H1 (cell line): ENCODE results near the gene PLCB1. TPM values are rescaled to one million over a fixed set of nuclear protein-coding genes. Genes with fewer than 3 reads are reported as not detected.

ENCODE experiments used
- CTCF ChIA-PET: fragments of 300-600 bp; sonication (Branson Sonifier 250); formaldehyde crosslinking; loops from one replicate; lab custom pipeline; 2021; ENCODE audit not compliant: partially characterized antibody; lab: Charles Lee
- POLR2A ChIA-PET: fragments of 300-600 bp; sonication (Branson Sonifier 250); formaldehyde crosslinking; loops from one replicate; lab custom pipeline; 2021; ENCODE audit warnings: inconsistent platforms; ENCODE audit not compliant: partially characterized antibody; lab: Charles Lee
- DNase-seq, 2 experiments: peaks; one replicate each; pipeline versions ENCODE4 v3.0.0 to v3.0.0-alpha.2; 2010 to 2022; ENCODE audit warnings: low spot score in 2 of 2, low read depth in 1 of 2, mixed read lengths in 1 of 2
- FAIRE-seq: peaks from 2 replicates; lab custom pipeline; 2011; peaks lifted over from hg19 to GRCh38; lab: Jason Lieb, UNC
- H2AFZ ChIP-seq: 2 replicates; pipeline ENCODE4 v1.8.1; 2012; ENCODE audit warnings: low read length, inconsistent platforms
- H2AK5ac ChIP-seq: 2 replicates; pipeline ENCODE4 v1.6.1; 2013; ENCODE audit warnings: low read depth, low read length
- H2BK120ac ChIP-seq: replicated peaks from 2 replicates; pipeline ENCODE3; 2013; ENCODE audit warnings: low read depth, low read length, inconsistent platforms
- H2BK12ac ChIP-seq: 2 replicates; pipeline ENCODE4 v1.6.1; 2013; ENCODE audit warnings: low read depth, low read length
- H2BK15ac ChIP-seq: 2 replicates; pipeline ENCODE4 v1.6.1; 2013; ENCODE audit warnings: low read length
- H2BK20ac ChIP-seq: 2 replicates; pipeline ENCODE4 v1.6.1; 2013; ENCODE audit warnings: low read length
- H2BK5ac ChIP-seq: 2 replicates; pipeline ENCODE4 v1.6.1; 2013; ENCODE audit warnings: low read depth, low read length
- H3K14ac ChIP-seq: 2 replicates; pipeline ENCODE4 v1.6.1; 2013; ENCODE audit warnings: inconsistent platforms; ENCODE audit not compliant: insufficient read length
- H3K18ac ChIP-seq: 2 replicates; pipeline ENCODE4 v1.6.1; 2013; ENCODE audit warnings: low read length; ENCODE audit errors: extremely low read depth
- H3K23ac ChIP-seq: 2 replicates; pipeline ENCODE4 v1.6.1; 2013; ENCODE audit warnings: inconsistent platforms; ENCODE audit not compliant: insufficient read length
- H3K23me2 ChIP-seq: 2 replicates; pipeline ENCODE4 v1.6.1; 2013; ENCODE audit warnings: low read depth, low read length
- H3K27ac ChIP-seq: 2 replicates; pipeline ENCODE4 v1.6.1; 2011; ENCODE audit warnings: low read depth, low read length, inconsistent platforms
- H3K27me3 ChIP-seq, 4 experiments: replicated peaks in 1 of 4; 1 replicate in 1 of 4; 2 replicates in 3 of 4; pipeline versions ENCODE4 v1.6.1 to v1.8.1; 2011 to 2013; ENCODE audit warnings: low read length in 3 of 4, mild to moderate bottlenecking in 3 of 4, inconsistent platforms in 2 of 4, mixed read lengths in 2 of 4, moderate library complexity in 1 of 4; ENCODE audit not compliant: control insufficient read depth in 3 of 4, insufficient read depth in 3 of 4; ENCODE audit errors: extremely low read depth in 1 of 4
- H3K36me3 ChIP-seq, 4 experiments: 2 replicates each; pipeline versions ENCODE4 v1.6.1 to v1.8.1; 2011 to 2013; ENCODE audit warnings: mild to moderate bottlenecking in 4 of 4, low read length in 3 of 4, moderate library complexity in 2 of 4, control low read depth in 1 of 4, inconsistent platforms in 1 of 4; ENCODE audit not compliant: insufficient read depth in 4 of 4, control insufficient read depth in 2 of 4
- H3K4ac ChIP-seq: replicated peaks from 2 replicates; pipeline ENCODE3; 2013; ENCODE audit warnings: low read length, low read depth, mixed read lengths, inconsistent platforms; ENCODE audit not compliant: insufficient read length
- H3K4me1 ChIP-seq, 4 experiments: replicated peaks in 1 of 4; 1 replicate in 1 of 4; 2 replicates in 3 of 4; pipeline versions ENCODE4 v1.6.1 to v1.8.1; 2011 to 2013; ENCODE audit warnings: low read length in 3 of 4, inconsistent platforms in 2 of 4, mixed read lengths in 1 of 4; ENCODE audit not compliant: insufficient read depth in 4 of 4, control insufficient read depth in 3 of 4
- H3K4me2 ChIP-seq, 2 experiments: 2 replicates each; pipeline versions ENCODE4 v1.6.1 to v1.8.1; 2011 to 2013; ENCODE audit warnings: low read depth in 2 of 2, low read length in 2 of 2, control low read depth in 1 of 2, inconsistent platforms in 1 of 2, mild to moderate bottlenecking in 1 of 2; ENCODE audit not compliant: insufficient read depth in 1 of 2
- H3K4me3 ChIP-seq, 4 experiments: fragments of 200-600, 300-600 bp in 1 of 4; sonication (generic), shearing (Covaris generic), sonication (Bioruptor Twin) in 1 of 4; 2 replicates each; pipeline versions ENCODE4 v1.5.1 to v1.8.1; 2011 to 2016; ENCODE audit warnings: low read length in 4 of 4, low read depth in 3 of 4, control low read depth in 2 of 4, inconsistent platforms in 2 of 4, mild to moderate bottlenecking in 2 of 4, mixed read lengths in 1 of 4, moderate library complexity in 1 of 4; ENCODE audit not compliant: insufficient read depth in 2 of 4; ENCODE audit errors: extremely low read depth in 1 of 4
- H3K56ac ChIP-seq: replicated peaks from 2 replicates; pipeline ENCODE3; 2013; ENCODE audit warnings: low read depth, mild to moderate bottlenecking, mixed read lengths, low read length, inconsistent platforms; ENCODE audit not compliant: insufficient read length
- H3K79me1 ChIP-seq: 2 replicates; pipeline ENCODE4 v1.6.1; 2013; ENCODE audit warnings: low read depth, low read length, control low read depth
- H3K79me2 ChIP-seq, 2 experiments: 2 replicates each; pipeline versions ENCODE4 v1.6.1 to v1.8.1; 2012 to 2013; ENCODE audit warnings: low read length in 2 of 2, mild to moderate bottlenecking in 2 of 2, inconsistent platforms in 1 of 2; ENCODE audit not compliant: insufficient read depth in 2 of 2, control insufficient read depth in 1 of 2
- H3K9ac ChIP-seq, 4 experiments: replicated peaks in 1 of 4; 1 replicate in 1 of 4; 2 replicates in 3 of 4; pipeline versions ENCODE4 v1.6.1 to v1.8.1; 2011 to 2013; ENCODE audit warnings: low read depth in 3 of 4, low read length in 3 of 4, control low read depth in 2 of 4, mild to moderate bottlenecking in 2 of 4, moderate library complexity in 2 of 4, inconsistent platforms in 1 of 4; ENCODE audit errors: extremely low read depth in 1 of 4
- H3K9me3 ChIP-seq, 2 experiments: 2 replicates each; pipeline versions ENCODE4 v1.6.1 to v1.8.1; 2012 to 2013; ENCODE audit warnings: mild to moderate bottlenecking in 2 of 2, moderate library complexity in 2 of 2, control low read depth in 1 of 2, inconsistent platforms in 1 of 2, low read depth in 1 of 2, low read length in 1 of 2, mixed read lengths in 1 of 2; ENCODE audit not compliant: insufficient read depth in 2 of 2
- H4K20me1 ChIP-seq, 2 experiments: replicated peaks in 1 of 2; 2 replicates each; pipeline versions ENCODE3 to v1.8.1; 2011 to 2013; ENCODE audit warnings: inconsistent platforms in 2 of 2, low read length in 2 of 2, mild to moderate bottlenecking in 1 of 2; ENCODE audit not compliant: insufficient read depth in 2 of 2, control insufficient read depth in 1 of 2
- H4K5ac ChIP-seq: 2 replicates; pipeline ENCODE4 v1.6.1; 2013; ENCODE audit warnings: low read length, low read depth, mixed read lengths, inconsistent platforms; ENCODE audit not compliant: insufficient read length
- H4K8ac ChIP-seq: 2 replicates; pipeline ENCODE4 v1.8.0; 2013; ENCODE audit warnings: mild to moderate bottlenecking, moderate library complexity, low read length, inconsistent platforms; ENCODE audit not compliant: insufficient read depth; ENCODE audit errors: extremely low read depth
- H4K91ac ChIP-seq: replicated peaks from 2 replicates; pipeline ENCODE3; 2013; ENCODE audit warnings: low read length, mixed read lengths, inconsistent platforms; ENCODE audit not compliant: insufficient read length
- ASH2L ChIP-seq: fragments of 200-600, 300-600 bp; sonication (generic); IDR thresholded peaks from one replicate; pipeline ENCODE4 v1.7.1; 2017; ENCODE audit warnings: low read length
- ATF2 ChIP-seq: IDR thresholded peaks from 2 replicates; pipeline ENCODE4 v1.6.1; 2012; ENCODE audit warnings: low read length, inconsistent platforms
- BACH1 ChIP-seq: IDR thresholded peaks from 2 replicates; pipeline ENCODE4 v1.6.1; 2012; ENCODE audit warnings: low read length, improper control_type of control experiment
- BCL11A ChIP-seq, 2 experiments: IDR thresholded peaks; one replicate each; pipeline ENCODE4 v1.6.1; 2011; ENCODE audit warnings: low read depth in 2 of 2, low read length in 2 of 2, mild to moderate bottlenecking in 2 of 2
- CREB1 ChIP-seq: IDR thresholded peaks from 2 replicates; pipeline ENCODE4 v1.6.1; 2012; ENCODE audit warnings: inconsistent platforms
- CTBP2 ChIP-seq: IDR thresholded peaks from 2 replicates; pipeline ENCODE4 v1.7.0; 2011; ENCODE audit warnings: borderline replicate concordance, mild to moderate bottlenecking, moderate library complexity, mixed read lengths, low read length; ENCODE audit not compliant: insufficient read depth, insufficient read length
- JUND ChIP-seq: IDR thresholded peaks from 2 replicates; pipeline ENCODE4 v1.6.1; 2011; ENCODE audit warnings: mild to moderate bottlenecking, improper control_type of control experiment, low read length
- KDM4A ChIP-seq: IDR thresholded peaks from one replicate; pipeline ENCODE4 v1.7.1; 2012; ENCODE audit warnings: low read depth, mild to moderate bottlenecking, moderate library complexity, low read length, inconsistent platforms; ENCODE audit not compliant: severe bottlenecking
- RFX5 ChIP-seq: IDR thresholded peaks from 2 replicates; pipeline ENCODE4 v1.6.1; 2011; ENCODE audit warnings: low read depth, low read length, improper control_type of control experiment, borderline replicate concordance
- RNF2 ChIP-seq: fragments of 200-900, 300-1000 bp; sonication (generic); IDR thresholded peaks from 2 replicates; pipeline ENCODE4 v1.7.1; 2016; ENCODE audit warnings: borderline replicate concordance, low read depth, mild to moderate bottlenecking, antibody characterized with exemption, low read length; ENCODE audit not compliant: poor library complexity, severe bottlenecking; ENCODE audit errors: missing control alignments
- SIN3A ChIP-seq, 2 experiments: IDR thresholded peaks in 1 of 2; conservative IDR thresholded peaks in 1 of 2; 2 replicates each; pipeline ENCODE4 v1.6.1; 2011 to 2012; ENCODE audit warnings: low read length in 2 of 2, improper control_type of control experiment in 1 of 2, low read depth in 1 of 2, mild to moderate bottlenecking in 1 of 2
- SRF ChIP-seq: IDR thresholded peaks from 2 replicates; pipeline ENCODE4 v1.6.1; 2011; ENCODE audit warnings: mild to moderate bottlenecking, low read depth, low read length, moderate library complexity
- WGBS, 2 experiments: shearing (Covaris generic) in 1 of 2; methylation state at CpG; one replicate each; pipeline versions ENCODE4 v1.1.6 to v1.1.7; 2013 to 2015; ENCODE audit warnings: low lambda C conversion rate in 2 of 2, mixed read lengths in 2 of 2, inconsistent platforms in 1 of 2, low coverage in 1 of 2, missing lambda C conversion rate in 1 of 2; ENCODE audit not compliant: insufficient replicate concordance in 2 of 2, insufficient coverage in 1 of 2, insufficient read length in 1 of 2; ENCODE audit errors: extremely low coverage in 1 of 2, missing lambda C conversion rate in 1 of 2; 5-methylcytosine and 5-hydroxymethylcytosine counted together
- polyA plus RNA-seq, 7 experiments: library from polyadenylated mRNA; depleted of rRNA in 3 of 7; stranded (reverse) in 5 of 7; unstranded in 2 of 7; fragments of >200 nt in 5 of 7; fragments of 200-250 nt in 2 of 7; gene quantifications; 1 replicate in 5 of 7; 2 replicates in 1 of 7; 4 replicates in 1 of 7; pipeline versions ENCODE4 v1.2.1 to v1.2.3, GENCODE V29; 2011 to 2013; ENCODE audit warnings: missing spikeins in 2 of 7, mixed read lengths in 2 of 7
- total RNA-seq: library from RNA; stranded (reverse); fragmentation: NEBNext Ultra II Directional; extraction: Animal tissue kit (Norgen Biotek cat#: 25700); gene quantifications from 2 replicates; pipeline ENCODE4 v1.2.1, GENCODE V29; 2021

PLCB1 gene
- total and polyA plus RNA-seq, 2 of the 8 experiments (the other 6 are each of a cell fraction or from before 2014, with no cell fraction given): 2.6 to 9.1 TPM

GRCh38 chr20:8373579-8373978 lies 241.5 kb downstream of the PLCB1 start:
- H3K18ac ChIP-seq: no peak overlapping the region
- H4K20me1 ChIP-seq: no peaks in the 10 kb centered on the region
- no peak overlapping the region for H4K5ac ChIP-seq
- H3K27me3 ChIP-seq: no peaks in the 10 kb centered on the region
- H3K4ac ChIP-seq: no peak overlapping the region
- WGBS, 2 experiments: 100% methylated on average over 1 of the region's 1 CpG; no CpG with 5 or more reads in 1 of the 2 experiments
- H2BK20ac ChIP-seq: no peak overlapping the region
- no peak overlapping the region for H3K4me3 ChIP-seq
- H2AK5ac ChIP-seq: no peak overlapping the region
- CTCF ChIA-PET: interaction anchor here (0.8 kb wide), 1 partner anchor 81 kb away, joined by 3 read pairs; no protein-coding TSS in a partner anchor
- H4K91ac ChIP-seq: no peak overlapping the region
- no peaks in the 10 kb centered on the region; a peak in 1 of 8 replicates for H3K36me3 ChIP-seq
- H2BK12ac ChIP-seq: no peak overlapping the region
- POLR2A ChIA-PET: no interaction called here
- H3K4me1 ChIP-seq: no peaks in the 10 kb centered on the region; a peak in 1 of 7 replicates
- no peak overlapping the region for H3K4me2 ChIP-seq
- H4K8ac ChIP-seq: no peak overlapping the region
- no peak for DNase-seq
- no peak overlapping the region for H3K56ac ChIP-seq
- no peak overlapping the region for H2BK5ac ChIP-seq
- no peaks in the 10 kb centered on the region for H3K23me2 ChIP-seq
- no peak for TF ChIP-seq CREB1
- TF ChIP-seq JUND: no peak
- TF ChIP-seq SIN3A (conservative IDR thresholded peaks at IDR 0.05 in 1 of 2, IDR thresholded peaks at IDR 0.05 in 1 of 2; ENCODE audit: low read depth in 1 of 2, low read length in 2 of 2): no peak
- no peak for TF ChIP-seq CTBP2
- no peak for TF ChIP-seq ASH2L
- no peak for TF ChIP-seq SRF
- no peak for TF ChIP-seq RFX5
- no peak for TF ChIP-seq ATF2
- no peak for TF ChIP-seq BACH1
- TF ChIP-seq RNF2: no peak
- no peak for TF ChIP-seq KDM4A
- TF ChIP-seq BCL11A (IDR thresholded peaks at IDR 0.05; ENCODE audit: low read depth in 2 of 2, low read length in 2 of 2): no peak
- TF ChIP-seq, all 59 proteins: peak for 0
- no peak overlapping the region for H2BK15ac ChIP-seq
- H3K23ac ChIP-seq: no peak overlapping the region
- no peak overlapping the region for H3K9ac ChIP-seq
- no peaks in the 10 kb centered on the region for H3K79me1 ChIP-seq
- FAIRE-seq: no peak
- no peak overlapping the region for H3K14ac ChIP-seq
- H3K9me3 ChIP-seq: no peaks in the 10 kb centered on the region
- no peak overlapping the region for H3K27ac ChIP-seq
- H2BK120ac ChIP-seq: no peak overlapping the region
- no peak overlapping the region for H2AFZ ChIP-seq
- H3K79me2 ChIP-seq: no peaks in the 10 kb centered on the region
